NCI-H2107 treated with DMSO at 0.1 percent for 48 hours (cell line): Measurements from ENCODE around the gene LYRM4.
A peak's percentile ranks its signal among the peaks of the same experiment; 100 is the strongest.

Source experiments
- DNase-seq: peaks from one replicate; lab custom pipeline; 2025; ENCODE audit not compliant: unreplicated experiment; lab: John Stamatoyannopoulos, UW

Gene LYRM4

GRCh38 chr6:5149891-5150290 lies 110.9 kb downstream of the LYRM4 start:
- DNase-seq, result no peak

GRCh38 chr6:5149159-5149704 lies 111.5 kb downstream of the LYRM4 start:
- DNase-seq, result no peak

GRCh38 chr6:5146398-5146797 lies 114.4 kb downstream of the LYRM4 start:
- DNase-seq, result no peak

GRCh38 chr6:5143634-5144311 lies 117.0 kb downstream of the LYRM4 start:
- DNase-seq, result peak; percentile 62

- DNase-seq, result no peak
Measured at GRCh38 chr6:5142915-5143314, 117.8 kb downstream of the LYRM4 start.

- DNase-seq, result no peak
Measured at GRCh38 chr6:5142131-5142530, 118.6 kb downstream of the LYRM4 start.

- no peak for DNase-seq
Measured at GRCh38 chr6:5141046-5141445, 119.7 kb downstream of the LYRM4 start.

- DNase-seq, result no peak
Measured at GRCh38 chr6:5139828-5140771, 120.7 kb downstream of the LYRM4 start.

- no peak for DNase-seq
Measured at GRCh38 chr6:5138995-5139827, 121.5 kb downstream of the LYRM4 start.

- DNase-seq, result no peak
Measured at GRCh38 chr6:5136851-5137250, 123.9 kb downstream of the LYRM4 start.

- DNase-seq, result no peak
Measured at GRCh38 chr6:5135788-5136376, 124.9 kb downstream of the LYRM4 start.

GRCh38 chr6:5133943-5134342 lies 126.8 kb downstream of the LYRM4 start:
- DNase-seq, result no peak

- DNase-seq, result no peak
Measured at GRCh38 chr6:5132731-5133130, 128.0 kb downstream of the LYRM4 start.

- DNase-seq, result no peak
Measured at GRCh38 chr6:5130135-5130866, 130.4 kb downstream of the LYRM4 start.

GRCh38 chr6:5128351-5128750 lies 132.4 kb downstream of the LYRM4 start:
- no peak for DNase-seq

- DNase-seq, result no peak
Measured at GRCh38 chr6:5127106-5127687, 133.6 kb downstream of the LYRM4 start.

GRCh38 chr6:5126214-5126613 lies 134.5 kb downstream of the LYRM4 start:
- no peak for DNase-seq

GRCh38 chr6:5125152-5126006 lies 135.4 kb downstream of the LYRM4 start:
- DNase-seq, result no peak

- DNase-seq, result no peak
Measured at GRCh38 chr6:5124526-5124925, 136.2 kb downstream of the LYRM4 start.
